Progenitor cell of endocrine pancreas (in vitro differentiated cells): ENCODE data around the gene HS3ST2. TPM values are rescaled to one million over a fixed set of nuclear protein-coding genes. Genes with fewer than 3 reads are reported as not detected.

ENCODE experiments used
- DNase-seq: peaks from one replicate; pipeline ENCODE4 v3.0.0; 2021; ENCODE audit warnings: low spot score; ENCODE audit not compliant: unreplicated experiment
- H3K27ac Mint-ChIP-seq: 2 replicates; pipeline ENCODE4 v1.8.0; 2021; ENCODE audit warnings: mild to moderate bottlenecking, moderate library complexity, mixed read lengths
- H3K27me3 Mint-ChIP-seq: 2 replicates; pipeline ENCODE4 v1.8.0; 2021; ENCODE audit warnings: mixed read lengths
- H3K36me3 Mint-ChIP-seq: 2 replicates; pipeline ENCODE4 v1.8.0; 2022; ENCODE audit warnings: mixed read lengths; ENCODE audit not compliant: insufficient read depth
- H3K4me1 Mint-ChIP-seq: 2 replicates; pipeline ENCODE4 v1.8.0; 2021; ENCODE audit warnings: low read depth, mixed read lengths
- H3K4me3 Mint-ChIP-seq: 2 replicates; pipeline ENCODE4 v1.8.0; 2021; ENCODE audit warnings: low read depth, mild to moderate bottlenecking, moderate library complexity, mixed read lengths
- H3K9me3 Mint-ChIP-seq: 2 replicates; pipeline ENCODE4 v1.8.0; 2021; ENCODE audit warnings: low read depth, mixed read lengths
- CTCF ChIP-seq: fragments of 200-600 bp; sonication (generic); IDR thresholded peaks from one replicate; pipeline ENCODE4 v1.5.0; 2021; ENCODE audit warnings: antibody characterized with exemption, mild to moderate bottlenecking; ENCODE audit not compliant: unreplicated experiment
- total RNA-seq: library from RNA; stranded (reverse); gene quantifications from 2 replicates; pipeline ENCODE4 v1.2.1, GENCODE V29; 2021

Gene HS3ST2
- total RNA-seq, 1 donor from 2014 or later, result not detected

GRCh38 chr16:22871861-22872260 lies 57.9 kb downstream of the HS3ST2 start:
- no peak overlapping the region for H3K4me3 Mint-ChIP-seq
- no peak overlapping the region for H3K27ac Mint-ChIP-seq
- no peak for DNase-seq
- no peaks in the 10 kb centered on the region for H3K9me3 Mint-ChIP-seq
- TF ChIP-seq CTCF, result no peak
- no peaks in the 10 kb centered on the region for H3K36me3 Mint-ChIP-seq
- peaks cover 6% of the 10 kb centered on the region for H3K27me3 Mint-ChIP-seq
- H3K4me1 Mint-ChIP-seq, result no peaks in the 10 kb centered on the region

- no peak for DNase-seq
- TF ChIP-seq CTCF, result no peak
- Mint-ChIP-seq H3K9me3 (no peaks in the 10 kb centered on the region), H3K27me3 (peaks cover 10% of the 10 kb centered on the region), H3K27ac (no peak overlapping the region), H3K36me3 (no peaks in the 10 kb centered on the region), H3K4me3 (no peak overlapping the region), H3K4me1 (no peaks in the 10 kb centered on the region)
These were observed 60.4 kb downstream of the HS3ST2 start for GRCh38 chr16:22874394-22874793.

GRCh38 chr16:22878955-22879354 lies 65.0 kb downstream of the HS3ST2 start:
- Mint-ChIP-seq H3K9me3 (no peaks in the 10 kb centered on the region), H3K27me3 (peaks cover 11% of the 10 kb centered on the region), H3K4me1 (no peaks in the 10 kb centered on the region), H3K4me3 (no peak overlapping the region), H3K27ac (no peak overlapping the region), H3K36me3 (no peaks in the 10 kb centered on the region)
- DNase-seq, result no peak
- no peak for TF ChIP-seq CTCF

GRCh38 chr16:22879466-22879865 lies 65.5 kb downstream of the HS3ST2 start:
- peaks cover 11% of the 10 kb centered on the region for H3K27me3 Mint-ChIP-seq
- H3K4me3 Mint-ChIP-seq, result no peak overlapping the region
- no peaks in the 10 kb centered on the region for H3K4me1 Mint-ChIP-seq
- no peak for TF ChIP-seq CTCF
- H3K36me3 Mint-ChIP-seq, result no peaks in the 10 kb centered on the region
- no peak for DNase-seq
- H3K9me3 Mint-ChIP-seq, result no peaks in the 10 kb centered on the region
- H3K27ac Mint-ChIP-seq, result no peak overlapping the region

GRCh38 chr16:22882981-22883380 lies 69.0 kb downstream of the HS3ST2 start:
- Mint-ChIP-seq H3K27ac (no peak overlapping the region), H3K9me3 (no peaks in the 10 kb centered on the region), H3K4me1 (no peaks in the 10 kb centered on the region), H3K36me3 (no peaks in the 10 kb centered on the region), H3K27me3 (peaks cover 11% of the 10 kb centered on the region), H3K4me3 (no peak overlapping the region)
- no peak for TF ChIP-seq CTCF
- DNase-seq, result no peak

GRCh38 chr16:22885951-22886350 lies 72.0 kb downstream of the HS3ST2 start:
- Mint-ChIP-seq H3K36me3 (no peaks in the 10 kb centered on the region), H3K4me3 (no peak overlapping the region), H3K9me3 (no peaks in the 10 kb centered on the region), H3K27ac (no peak overlapping the region), H3K27me3 (peaks cover 12% of the 10 kb centered on the region), H3K4me1 (no peaks in the 10 kb centered on the region)
- DNase-seq, result no peak
- no peak for TF ChIP-seq CTCF
